H9 (cell line): ENCODE data around the gene SETD7. TPM values are rescaled to one million over a fixed set of nuclear protein-coding genes. Genes with fewer than 3 reads are reported as not detected.

Source experiments
- DNase-seq: peaks from one replicate; pipeline ENCODE4 v3.0.0-alpha.2; 2017
- H2AFZ ChIP-seq: one replicate; pipeline ENCODE4 v1.6.1; 2013; ENCODE audit warnings: mild to moderate bottlenecking, low read length, control low read depth, moderate library complexity
- H2AK5ac ChIP-seq: 2 replicates; pipeline ENCODE4 v1.6.1; 2013; ENCODE audit warnings: low read length, control low read depth, mixed read lengths; ENCODE audit not compliant: insufficient read length
- H2BK120ac ChIP-seq: one replicate; pipeline ENCODE4 v1.6.1; 2013; ENCODE audit warnings: low read depth, mild to moderate bottlenecking, low read length, control low read depth, inconsistent platforms; ENCODE audit not compliant: poor library complexity, severe bottlenecking
- H2BK12ac ChIP-seq: 2 replicates; pipeline ENCODE4 v1.6.1; 2013; ENCODE audit warnings: low read length, control low read depth, mixed read lengths, low read depth; ENCODE audit not compliant: insufficient read length
- H2BK15ac ChIP-seq: 2 replicates; pipeline ENCODE4 v1.6.1; 2013; ENCODE audit warnings: low read depth, low read length, control low read depth
- H2BK20ac ChIP-seq: one replicate; pipeline ENCODE4 v1.6.1; 2013; ENCODE audit warnings: low read depth, mild to moderate bottlenecking, low read length, control low read depth, inconsistent platforms; ENCODE audit not compliant: poor library complexity, severe bottlenecking
- H2BK5ac ChIP-seq: 2 replicates; pipeline ENCODE4 v1.6.1; 2013; ENCODE audit warnings: low read length, control low read depth, mixed read lengths; ENCODE audit not compliant: insufficient read length
- H3K14ac ChIP-seq: 2 replicates; pipeline ENCODE4 v1.6.1; 2013; ENCODE audit warnings: low read length, control low read depth; ENCODE audit not compliant: insufficient read depth
- H3K18ac ChIP-seq: 2 replicates; pipeline ENCODE4 v1.6.1; 2013; ENCODE audit warnings: low read depth, mild to moderate bottlenecking, mixed read lengths, low read length, control low read depth; ENCODE audit not compliant: insufficient read length
- H3K23ac ChIP-seq: 2 replicates; pipeline ENCODE4 v1.6.1; 2013; ENCODE audit warnings: low read length, control low read depth, mixed read lengths, low read depth; ENCODE audit not compliant: insufficient read length
- H3K23me2 ChIP-seq: 2 replicates; pipeline ENCODE4 v1.6.1; 2013; ENCODE audit warnings: low read depth, mild to moderate bottlenecking, mixed read lengths, low read length, control low read depth; ENCODE audit not compliant: insufficient read length, poor library complexity, severe bottlenecking
- H3K27ac ChIP-seq: 2 replicates; pipeline ENCODE4 v1.5.1; 2013; ENCODE audit warnings: low read length, control low read depth, mixed read lengths, low read depth; ENCODE audit not compliant: insufficient read length
- H3K27me3 ChIP-seq: 2 replicates; pipeline ENCODE4 v1.6.1; 2013; ENCODE audit warnings: low read length, control low read depth, inconsistent platforms; ENCODE audit not compliant: insufficient read depth
- H3K4ac ChIP-seq: 2 replicates; pipeline ENCODE4 v1.6.1; 2013; ENCODE audit warnings: low read depth, mild to moderate bottlenecking, control low read depth, inconsistent platforms, low read length, moderate library complexity
- H3K4me1 ChIP-seq: 2 replicates; pipeline ENCODE4 v1.6.1; 2013; ENCODE audit warnings: low read length, control low read depth, inconsistent platforms; ENCODE audit not compliant: insufficient read depth
- H3K4me2 ChIP-seq: 2 replicates; pipeline ENCODE4 v1.6.1; 2013; ENCODE audit warnings: low read length, control low read depth, mixed read lengths; ENCODE audit not compliant: insufficient read length, insufficient read depth
- H3K56ac ChIP-seq: 2 replicates; pipeline ENCODE4 v1.6.1; 2013; ENCODE audit warnings: low read depth, mild to moderate bottlenecking, mixed read lengths, low read length, control low read depth; ENCODE audit not compliant: insufficient read length
- H3K79me1 ChIP-seq: 2 replicates; pipeline ENCODE4 v1.6.1; 2013; ENCODE audit warnings: low read depth, mild to moderate bottlenecking, moderate library complexity, low read length, control low read depth, inconsistent platforms; ENCODE audit not compliant: insufficient read depth, poor library complexity, severe bottlenecking
- H3K79me2 ChIP-seq: 2 replicates; pipeline ENCODE4 v1.6.1; 2013; ENCODE audit warnings: low read length, control low read depth, inconsistent platforms; ENCODE audit not compliant: insufficient read depth
- H3K9ac ChIP-seq: 2 replicates; pipeline ENCODE4 v1.6.1; 2013; ENCODE audit warnings: low read length, control low read depth, mixed read lengths; ENCODE audit not compliant: insufficient read length; ENCODE audit errors: extremely low read depth
- H3K9me3 ChIP-seq: one replicate; pipeline ENCODE4 v1.6.1; 2013; ENCODE audit warnings: low read depth, low read length, inconsistent platforms; ENCODE audit not compliant: control insufficient read depth
- H3T11ph ChIP-seq: one replicate; pipeline ENCODE4 v1.6.1; 2013; ENCODE audit warnings: mild to moderate bottlenecking, low read length, control low read depth, inconsistent platforms
- H4K20me1 ChIP-seq: one replicate; pipeline ENCODE4 v1.6.1; 2013; ENCODE audit not compliant: control insufficient read depth, insufficient read length, insufficient read depth
- H4K5ac ChIP-seq: 2 replicates; pipeline ENCODE4 v1.6.1; 2013; ENCODE audit warnings: low read depth, mild to moderate bottlenecking, mixed read lengths, low read length, control low read depth; ENCODE audit not compliant: insufficient read length
- H4K8ac ChIP-seq: replicated peaks from 2 replicates; pipeline ENCODE4 v1.6.1; 2013; ENCODE audit warnings: low read length, control low read depth, mixed read lengths, low read depth; ENCODE audit not compliant: insufficient read length
- H4K91ac ChIP-seq: 2 replicates; pipeline ENCODE4 v1.6.1; 2013; ENCODE audit warnings: low read depth, mild to moderate bottlenecking, moderate library complexity, mixed read lengths, low read length, control low read depth; ENCODE audit not compliant: insufficient read length
- H3K27ac Mint-ChIP-seq, 3 experiments: 2 replicates in 2 of 3; 3 replicates in 1 of 3; pipeline ENCODE4 v1.8.0; 2020 to 2021; ENCODE audit warnings: mixed read lengths in 3 of 3, mild to moderate bottlenecking in 1 of 3, moderate library complexity in 1 of 3
- H3K27me3 Mint-ChIP-seq: 2 replicates; pipeline ENCODE4 v1.8.0; 2021; ENCODE audit warnings: low read depth, mild to moderate bottlenecking, moderate library complexity, mixed read lengths
- H3K36me3 Mint-ChIP-seq, 3 experiments: 2 replicates in 2 of 3; 3 replicates in 1 of 3; pipeline ENCODE4 v1.8.0; 2020 to 2021; ENCODE audit warnings: low read depth in 3 of 3, mixed read lengths in 3 of 3; ENCODE audit not compliant: insufficient read depth in 1 of 3
- H3K4me1 Mint-ChIP-seq, 2 experiments: 2 replicates each; pipeline ENCODE4 v1.8.0; 2020; ENCODE audit warnings: mixed read lengths in 2 of 2
- H3K4me3 Mint-ChIP-seq, 2 experiments: 2 replicates in 1 of 2; 3 replicates in 1 of 2; pipeline ENCODE4 v1.8.0; 2020 to 2021; ENCODE audit warnings: mild to moderate bottlenecking in 2 of 2, mixed read lengths in 2 of 2, moderate library complexity in 1 of 2
- H3K9me3 Mint-ChIP-seq, 2 experiments: 2 replicates in 1 of 2; 3 replicates in 1 of 2; pipeline ENCODE4 v1.8.0; 2020; ENCODE audit warnings: mild to moderate bottlenecking in 2 of 2, mixed read lengths in 2 of 2, moderate library complexity in 1 of 2
- CTCF ChIP-seq: fragments of 200-600 bp; sonication (generic); conservative IDR thresholded peaks from 3 replicates; pipeline ENCODE4 v1.8.0; 2021; ENCODE audit warnings: antibody characterized with exemption, mild to moderate bottlenecking
- whole genome bisulfite sequencing: extraction: QIAGEN DNeasy Blood & Tissue Kit; methylation state at CpG from one replicate; pipeline ENCODE4 v1.1.7; 2013; ENCODE audit warnings: missing lambda C conversion rate, low lambda C conversion rate, mixed read lengths; ENCODE audit not compliant: insufficient read length; ENCODE audit errors: extremely low coverage; 5-methylcytosine and 5-hydroxymethylcytosine counted together
- total RNA-seq: library from RNA; stranded (reverse); gene quantifications from 2 replicates; pipeline ENCODE4 v1.2.1, GENCODE V29; 2021

The SETD7 gene
- total RNA-seq, 1 experiment from 2014 or later: 1.5 TPM

DNA sequence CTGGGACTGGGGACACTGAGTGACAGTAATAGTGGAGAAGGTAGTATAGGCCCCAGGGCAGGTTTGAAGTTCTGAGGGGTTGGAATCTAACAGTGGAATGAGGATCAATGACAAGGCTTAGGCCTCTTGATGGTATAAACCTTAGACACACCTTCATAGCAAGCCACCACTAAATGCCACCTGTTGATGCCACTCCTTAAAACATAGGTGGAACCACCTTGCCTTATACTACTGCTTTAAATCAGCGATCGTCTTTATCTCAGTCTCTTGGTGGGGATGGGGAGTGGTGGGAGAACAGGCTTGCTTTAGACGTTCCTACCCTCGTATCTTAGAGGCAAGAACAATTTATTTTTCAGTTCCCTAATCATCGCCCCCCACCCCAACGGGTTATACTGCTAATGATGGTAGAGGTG is 100.9 kb downstream of the SETD7 start:
- no peak overlapping the region for H4K5ac ChIP-seq
- H4K91ac ChIP-seq: no peak overlapping the region
- H3K27me3 Mint-ChIP-seq: no peaks in the 10 kb centered on the region
- peaks cover 27% of the 10 kb centered on the region; the same call in 1 of the 2 replicates for H3K79me2 ChIP-seq
- H3K23ac ChIP-seq: no peak overlapping the region
- WGBS: no CpG with 5 or more reads among the region's 6 CpGs
- no peak overlapping the region for H2AFZ ChIP-seq
- peaks cover 15% of the 10 kb centered on the region for H3K23me2 ChIP-seq
- H3K14ac ChIP-seq: no peak overlapping the region
- no peaks in the 10 kb centered on the region for H3K27me3 ChIP-seq
- no peak overlapping the region for H2BK5ac ChIP-seq
- peak overlapping the region; percentile 95 for H3K9ac ChIP-seq
- H3K9me3 Mint-ChIP-seq: 0 out of 5 replicates have a peak, but pooled peaks cover 0 to 2% of the 10 kb centered on the region in 2 experiments
- no peak overlapping the region for H3K27ac Mint-ChIP-seq
- H3K4me3 Mint-ChIP-seq: peak overlapping the region; percentile 96 to 99
- H3T11ph ChIP-seq: no peak overlapping the region
- H3K4me2 ChIP-seq: peak overlapping the region; percentile 100
- H2BK12ac ChIP-seq: no peak overlapping the region
- DNase-seq: no peak
- peaks cover 62 to 63% of the 10 kb centered on the region in 2 experiments for H3K4me1 Mint-ChIP-seq
- no peak overlapping the region for H3K27ac ChIP-seq
- H2BK15ac ChIP-seq: no peak overlapping the region
- TF ChIP-seq CTCF: no peak
- no peak overlapping the region for H3K18ac ChIP-seq
- no peak overlapping the region for H3K56ac ChIP-seq
- no peaks in the 10 kb centered on the region; the same call in none of the 2 replicates for H3K4me1 ChIP-seq
- no peak overlapping the region for H2BK20ac ChIP-seq
- no peaks in the 10 kb centered on the region for H4K20me1 ChIP-seq
- H2BK120ac ChIP-seq: no peak overlapping the region
- no peaks in the 10 kb centered on the region for H3K9me3 ChIP-seq
- peaks cover 7% of the 10 kb centered on the region for H3K79me1 ChIP-seq
- H4K8ac ChIP-seq: no peak overlapping the region
- no peak overlapping the region for H2AK5ac ChIP-seq
- peaks cover 0 to 4% (median 3%) of the 10 kb centered on the region in 3 experiments; a peak in 5 of 7 replicates for H3K36me3 Mint-ChIP-seq
- H3K4ac ChIP-seq: no peak overlapping the region
